Measurements from ENCODE around the gene IL6.

DNA sequence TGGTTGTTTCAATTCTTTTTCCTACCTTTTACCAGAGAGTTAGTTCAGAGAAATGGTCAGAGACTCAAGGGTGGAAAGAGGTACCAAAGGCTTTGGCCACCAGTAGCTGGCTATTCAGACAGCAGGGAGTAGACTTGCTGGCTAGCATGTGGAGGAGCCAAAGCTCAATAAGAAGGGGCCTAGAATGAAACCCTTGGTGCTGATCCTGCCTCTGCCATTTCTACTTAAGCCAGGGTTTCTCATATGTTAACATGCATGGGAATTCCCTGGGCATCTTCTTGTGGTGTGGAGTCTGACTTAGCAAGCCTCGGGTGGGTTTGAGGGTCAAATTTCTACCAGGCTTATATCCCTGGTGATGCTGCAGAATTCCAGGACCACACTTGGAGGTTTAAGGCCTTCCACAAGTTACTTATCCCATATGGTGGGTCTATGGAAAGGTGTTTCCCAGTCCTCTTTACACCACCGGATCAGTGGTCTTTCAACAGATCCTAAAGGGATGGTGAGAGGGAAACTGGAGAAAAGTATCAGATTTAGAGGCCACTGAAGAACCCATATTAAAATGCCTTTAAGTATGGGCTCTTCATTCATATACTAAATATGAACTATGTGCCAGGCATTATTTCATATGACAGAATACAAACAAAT lies 3.2 kb downstream of the IL6 start:
- TF ChIP-seq SRF (IDR thresholded peaks at IDR 0.05; ENCODE audit: low read depth in 2 of 2, low read length in 2 of 2) (no peak), RUNX3 (IDR thresholded peaks at IDR 0.05; ENCODE audit: low read length) (no peak), ASH2L (IDR thresholded peaks at IDR 0.05; ENCODE audit: borderline replicate concordance, low read depth) (no peak), POLR2A (IDR thresholded peaks at IDR 0.05; ENCODE audit: low read depth, low read length) (no peak), ATF2 (IDR thresholded peaks at IDR 0.05; ENCODE audit: low read length) (no peak), ZNF217 (IDR thresholded peaks at IDR 0.05) (no peak), TAF1 (IDR thresholded peaks at IDR 0.05; ENCODE audit: borderline replicate concordance, low read depth, low read length) (no peak), USF1 (IDR thresholded peaks at IDR 0.05; ENCODE audit: borderline replicate concordance, extremely low read length, insufficient read depth, low read depth, low read length) (no peak), FOXK2 (IDR thresholded peaks at IDR 0.05) (no peak)
- TF ChIP-seq, protein P1, sequence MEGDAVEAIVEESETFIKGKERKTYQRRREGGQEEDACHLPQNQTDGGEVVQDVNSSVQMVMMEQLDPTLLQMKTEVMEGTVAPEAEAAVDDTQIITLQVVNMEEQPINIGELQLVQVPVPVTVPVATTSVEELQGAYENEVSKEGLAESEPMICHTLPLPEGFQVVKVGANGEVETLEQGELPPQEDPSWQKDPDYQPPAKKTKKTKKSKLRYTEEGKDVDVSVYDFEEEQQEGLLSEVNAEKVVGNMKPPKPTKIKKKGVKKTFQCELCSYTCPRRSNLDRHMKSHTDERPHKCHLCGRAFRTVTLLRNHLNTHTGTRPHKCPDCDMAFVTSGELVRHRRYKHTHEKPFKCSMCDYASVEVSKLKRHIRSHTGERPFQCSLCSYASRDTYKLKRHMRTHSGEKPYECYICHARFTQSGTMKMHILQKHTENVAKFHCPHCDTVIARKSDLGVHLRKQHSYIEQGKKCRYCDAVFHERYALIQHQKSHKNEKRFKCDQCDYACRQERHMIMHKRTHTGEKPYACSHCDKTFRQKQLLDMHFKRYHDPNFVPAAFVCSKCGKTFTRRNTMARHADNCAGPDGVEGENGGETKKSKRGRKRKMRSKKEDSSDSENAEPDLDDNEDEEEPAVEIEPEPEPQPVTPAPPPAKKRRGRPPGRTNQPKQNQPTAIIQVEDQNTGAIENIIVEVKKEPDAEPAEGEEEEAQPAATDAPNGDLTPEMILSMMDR (IDR thresholded peaks at IDR 0.05 in 2 of 3, conservative IDR thresholded peaks at IDR 0.05 in 1 of 3; ENCODE audit: control insufficient read depth in 2 of 3, extremely low read depth in 1 of 3, insufficient read depth in 1 of 3, low read depth in 3 of 3, low read length in 3 of 3), result no peak
